Liver (tissue), 9 donors: Measurements from ENCODE around the gene FUBP1. TPM values are rescaled to one million over a fixed set of nuclear protein-coding genes. Genes with fewer than 3 reads are reported as not detected.

Experiments used
- DNase-seq: peaks from one replicate; pipeline ENCODE4 v3.0.0-alpha.2; 2017; ENCODE audit warnings: low spot score
- H3K27ac ChIP-seq, 2 donors: one replicate each; pipeline ENCODE4 v1.7.0; 2013; ENCODE audit warnings: inconsistent platforms in 2 of 2, low read length in 2 of 2, control low read depth in 1 of 2, low read depth in 1 of 2, mild to moderate bottlenecking in 1 of 2
- H3K27me3 ChIP-seq, 4 donors: one replicate each; pipeline versions ENCODE4 v1.6.1 to v1.7.0; 2013; ENCODE audit warnings: low read length in 3 of 4, inconsistent platforms in 1 of 4, mild to moderate bottlenecking in 1 of 4, moderate library complexity in 1 of 4; ENCODE audit not compliant: control insufficient read depth in 4 of 4, insufficient read depth in 4 of 4
- H3K36me3 ChIP-seq, 4 donors: one replicate each; pipeline versions ENCODE4 v1.6.1 to v1.7.0; 2013; ENCODE audit warnings: low read length in 3 of 4, mild to moderate bottlenecking in 3 of 4, low read depth in 1 of 4, moderate library complexity in 1 of 4; ENCODE audit not compliant: control insufficient read depth in 4 of 4, insufficient read depth in 3 of 4
- H3K4me1 ChIP-seq, 4 donors: one replicate each; pipeline versions ENCODE4 v1.6.1 to v1.7.0; 2013; ENCODE audit warnings: low read length in 3 of 4, mild to moderate bottlenecking in 3 of 4, moderate library complexity in 1 of 4; ENCODE audit not compliant: control insufficient read depth in 4 of 4, insufficient read depth in 4 of 4
- H3K4me3 ChIP-seq, 3 donors: one replicate each; pipeline versions ENCODE4 v1.6.1 to v1.7.0; 2013; ENCODE audit warnings: low read length in 3 of 3, control low read depth in 1 of 3, low read depth in 1 of 3, mild to moderate bottlenecking in 1 of 3
- H3K9ac ChIP-seq, 2 donors: one replicate each; pipeline ENCODE4 v1.7.0; 2013; ENCODE audit warnings: low read length in 2 of 2, mild to moderate bottlenecking in 2 of 2, moderate library complexity in 2 of 2, control low read depth in 1 of 2, low read depth in 1 of 2
- H3K9me3 ChIP-seq, 4 donors: one replicate each; pipeline versions ENCODE4 v1.6.1 to v1.7.0; 2013; ENCODE audit warnings: low read length in 3 of 4; ENCODE audit not compliant: control insufficient read depth in 4 of 4
- EGR1 ChIP-seq, 2 donors: IDR thresholded peaks; 2 replicates each; pipeline ENCODE4 v1.6.1; 2016 to 2018; ENCODE audit warnings: antibody characterized with exemption in 2 of 2, low read depth in 2 of 2
- FOXA1 ChIP-seq: IDR thresholded peaks from 2 replicates; pipeline ENCODE4 v1.6.1; 2016; ENCODE audit warnings: antibody characterized with exemption
- FOXA2 ChIP-seq: IDR thresholded peaks from 2 replicates; pipeline ENCODE4 v1.6.1; 2016; ENCODE audit warnings: antibody characterized with exemption
- GABPA ChIP-seq, 2 donors: IDR thresholded peaks in 1 of 2; conservative IDR thresholded peaks in 1 of 2; 2 replicates each; pipeline ENCODE4 v1.6.1; 2016; ENCODE audit warnings: antibody characterized with exemption in 2 of 2, mild to moderate bottlenecking in 1 of 2, moderate library complexity in 1 of 2
- HNF4G ChIP-seq: IDR thresholded peaks from 2 replicates; pipeline ENCODE4 v1.6.1; 2016; ENCODE audit warnings: antibody characterized with exemption
- JUND ChIP-seq, 2 donors: IDR thresholded peaks; 2 replicates each; pipeline ENCODE4 v1.6.1; 2016; ENCODE audit warnings: antibody characterized with exemption in 2 of 2
- MAX ChIP-seq: IDR thresholded peaks from 2 replicates; pipeline ENCODE4 v1.6.1; 2016; ENCODE audit warnings: antibody characterized with exemption
- NR2F2 ChIP-seq: IDR thresholded peaks from 2 replicates; pipeline ENCODE4 v1.6.1; 2016; ENCODE audit warnings: antibody characterized with exemption
- RAD21 ChIP-seq, 2 donors: IDR thresholded peaks; 2 replicates each; pipeline ENCODE4 v1.6.1; 2016; ENCODE audit warnings: antibody characterized with exemption in 2 of 2, mild to moderate bottlenecking in 2 of 2
- RXRA ChIP-seq, 2 donors: IDR thresholded peaks; 2 replicates each; pipeline ENCODE4 v1.6.1; 2017 to 2018; ENCODE audit warnings: antibody characterized with exemption in 2 of 2, mild to moderate bottlenecking in 1 of 2
- SP1 ChIP-seq: IDR thresholded peaks from 2 replicates; pipeline ENCODE4 v1.6.1; 2018; ENCODE audit warnings: antibody characterized with exemption, mild to moderate bottlenecking
- TAF1 ChIP-seq: conservative IDR thresholded peaks from 2 replicates; pipeline ENCODE4 v1.6.1; 2016; ENCODE audit warnings: antibody characterized with exemption, mild to moderate bottlenecking
- YY1 ChIP-seq: IDR thresholded peaks from 2 replicates; pipeline ENCODE4 v1.6.1; 2016; ENCODE audit warnings: antibody characterized with exemption, mild to moderate bottlenecking
- WGBS: extraction: QIAGEN DNeasy Blood & Tissue Kit; methylation state at CpG from one replicate; pipeline ENCODE4 v1.1.7; 2013; 5-methylcytosine and 5-hydroxymethylcytosine counted together
- polyA plus RNA-seq, 2 donors: library from polyadenylated mRNA; stranded (reverse) in 1 of 2; unstranded in 1 of 2; fragments of 200-250 nt in 1 of 2; fragments of >200 nt in 1 of 2; fragmentation: Nextera tagmentation in 1 of 2; extraction: Ambion mirVana in 1 of 2; gene quantifications; one replicate each; pipeline versions ENCODE4 v1.2.1 to v1.2.3, GENCODE V29; 2013 to 2015
- total RNA-seq, 2 donors: library from RNA; depleted of rRNA; stranded (reverse); fragments of >200 nt; gene quantifications; one replicate each; pipeline ENCODE4 v1.2.3, GENCODE V29; 2014
- TF ChIP-seq, protein P1 (sequence below): IDR thresholded peaks from 2 replicates; pipeline ENCODE4 v1.6.1; 2016; ENCODE audit warnings: antibody characterized with exemption, mild to moderate bottlenecking
- TF ChIP-seq, protein P2 (sequence below): IDR thresholded peaks from 2 replicates; pipeline ENCODE4 v1.6.1; 2016; ENCODE audit warnings: antibody characterized with exemption
- TF ChIP-seq, protein P3 (sequence below): fragments of 150-350 bp; IDR thresholded peaks from 2 replicates; pipeline ENCODE4 v1.5.1; 2017; ENCODE audit warnings: improper control_type of control experiment, low read depth, low read length; ENCODE audit not compliant: missing input control
- donor health status: healthy.
- donor health status: healthy.
- donor health status: healthy.
- donor health status: healthy.
- donor health status: healthy.

The FUBP1 gene
- total and polyA plus RNA-seq, 4 donors = 16.3 to 97.4 (median 47.2) TPM

GRCh38 chr1:77994117-77994705, 15.3 kb upstream of the FUBP1 start (continued):
- TF ChIP-seq, protein P1, sequence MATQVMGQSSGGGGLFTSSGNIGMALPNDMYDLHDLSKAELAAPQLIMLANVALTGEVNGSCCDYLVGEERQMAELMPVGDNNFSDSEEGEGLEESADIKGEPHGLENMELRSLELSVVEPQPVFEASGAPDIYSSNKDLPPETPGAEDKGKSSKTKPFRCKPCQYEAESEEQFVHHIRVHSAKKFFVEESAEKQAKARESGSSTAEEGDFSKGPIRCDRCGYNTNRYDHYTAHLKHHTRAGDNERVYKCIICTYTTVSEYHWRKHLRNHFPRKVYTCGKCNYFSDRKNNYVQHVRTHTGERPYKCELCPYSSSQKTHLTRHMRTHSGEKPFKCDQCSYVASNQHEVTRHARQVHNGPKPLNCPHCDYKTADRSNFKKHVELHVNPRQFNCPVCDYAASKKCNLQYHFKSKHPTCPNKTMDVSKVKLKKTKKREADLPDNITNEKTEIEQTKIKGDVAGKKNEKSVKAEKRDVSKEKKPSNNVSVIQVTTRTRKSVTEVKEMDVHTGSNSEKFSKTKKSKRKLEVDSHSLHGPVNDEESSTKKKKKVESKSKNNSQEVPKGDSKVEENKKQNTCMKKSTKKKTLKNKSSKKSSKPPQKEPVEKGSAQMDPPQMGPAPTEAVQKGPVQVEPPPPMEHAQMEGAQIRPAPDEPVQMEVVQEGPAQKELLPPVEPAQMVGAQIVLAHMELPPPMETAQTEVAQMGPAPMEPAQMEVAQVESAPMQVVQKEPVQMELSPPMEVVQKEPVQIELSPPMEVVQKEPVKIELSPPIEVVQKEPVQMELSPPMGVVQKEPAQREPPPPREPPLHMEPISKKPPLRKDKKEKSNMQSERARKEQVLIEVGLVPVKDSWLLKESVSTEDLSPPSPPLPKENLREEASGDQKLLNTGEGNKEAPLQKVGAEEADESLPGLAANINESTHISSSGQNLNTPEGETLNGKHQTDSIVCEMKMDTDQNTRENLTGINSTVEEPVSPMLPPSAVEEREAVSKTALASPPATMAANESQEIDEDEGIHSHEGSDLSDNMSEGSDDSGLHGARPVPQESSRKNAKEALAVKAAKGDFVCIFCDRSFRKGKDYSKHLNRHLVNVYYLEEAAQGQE = no peak
- TF ChIP-seq RAD21 (IDR thresholded peaks at IDR 0.05) (no peak), FOXA2 (no peak), RXRA (IDR thresholded peaks at IDR 0.05) (no peak), TAF1 (no peak)

DNA sequence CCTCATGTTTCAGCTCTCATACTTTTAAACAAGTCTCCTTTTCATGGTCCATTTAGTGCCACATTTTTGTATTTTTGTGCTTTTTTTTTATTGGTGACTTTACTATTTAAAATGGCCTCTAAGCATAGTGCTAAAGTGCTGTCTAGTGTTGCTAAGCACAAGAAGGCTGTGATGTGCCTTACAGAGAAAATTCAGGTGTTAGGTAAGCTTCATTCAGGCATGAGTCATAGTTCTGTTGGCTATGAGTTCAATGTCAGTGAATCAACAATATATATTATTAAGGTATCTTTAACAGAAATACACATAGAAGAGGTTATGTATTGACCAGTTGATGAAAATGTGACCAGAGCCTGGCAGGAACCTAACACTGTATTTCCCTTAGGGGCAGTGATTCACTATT, 12.8 kb upstream of the FUBP1 start:
- no peak for DNase-seq
- H3K27ac ChIP-seq = no peak overlapping the region
- TF ChIP-seq EGR1 (IDR thresholded peaks at IDR 0.05; ENCODE audit: low read depth in 2 of 2) = no peak
- TF ChIP-seq, protein P2, sequence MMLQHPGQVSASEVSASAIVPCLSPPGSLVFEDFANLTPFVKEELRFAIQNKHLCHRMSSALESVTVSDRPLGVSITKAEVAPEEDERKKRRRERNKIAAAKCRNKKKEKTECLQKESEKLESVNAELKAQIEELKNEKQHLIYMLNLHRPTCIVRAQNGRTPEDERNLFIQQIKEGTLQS = no peak
- no peaks in the 10 kb centered on the region for H3K4me1 ChIP-seq
- H3K36me3 ChIP-seq = peaks cover 0 to 3% (median 0%) of the 10 kb centered on the region in 4 donors
- no peaks in the 10 kb centered on the region for H3K9me3 ChIP-seq
- no peak overlapping the region for H3K4me3 ChIP-seq
- no peaks in the 10 kb centered on the region for H3K27me3 ChIP-seq
- no peak overlapping the region for H3K9ac ChIP-seq

DNA sequence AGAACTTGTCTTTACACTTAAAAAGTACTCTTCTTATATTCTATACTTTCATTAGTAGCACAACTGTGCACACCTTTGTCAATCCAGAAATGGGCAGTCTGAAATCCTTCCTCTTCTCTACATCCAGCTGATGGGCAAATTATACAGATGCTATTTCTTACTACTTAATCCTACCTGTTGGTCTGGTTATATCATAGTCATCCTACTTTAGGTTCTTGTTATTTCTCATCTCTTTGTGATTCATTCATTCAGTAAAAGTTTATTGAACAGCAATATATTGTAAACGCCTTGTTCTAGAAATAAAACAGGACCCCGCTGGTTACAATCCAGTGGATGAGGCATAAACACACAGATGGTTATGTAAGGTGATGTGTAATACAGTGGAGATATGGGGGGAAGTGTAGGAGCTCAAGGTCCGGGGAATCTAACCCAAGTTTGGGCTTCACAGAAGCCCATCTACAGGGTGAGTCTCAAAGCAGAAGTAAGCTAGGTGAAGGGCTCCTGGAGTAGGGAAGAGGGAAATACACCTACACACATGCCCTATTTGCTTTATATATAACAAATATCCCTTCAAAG, 11.8 kb upstream of the FUBP1 start:
- H3K9me3 ChIP-seq = no peaks in the 10 kb centered on the region
- 91% methylated on average over 3 of the region's 3 CpGs for WGBS
- TF ChIP-seq TAF1 = no peak
- TF ChIP-seq NR2F2 = no peak
- TF ChIP-seq HNF4G = no peak
- TF ChIP-seq GABPA (IDR thresholded peaks at IDR 0.05 in 1 of 2, conservative IDR thresholded peaks at IDR 0.05 in 1 of 2) = no peak
- TF ChIP-seq MAX = no peak
- TF ChIP-seq RAD21 (IDR thresholded peaks at IDR 0.05) = no peak
- no peak for TF ChIP-seq JUND (IDR thresholded peaks at IDR 0.05)
- TF ChIP-seq FOXA2 = no peak
- TF ChIP-seq RXRA (IDR thresholded peaks at IDR 0.05) = no peak
- TF ChIP-seq, protein P1 = no peak
- TF ChIP-seq, protein P3, sequence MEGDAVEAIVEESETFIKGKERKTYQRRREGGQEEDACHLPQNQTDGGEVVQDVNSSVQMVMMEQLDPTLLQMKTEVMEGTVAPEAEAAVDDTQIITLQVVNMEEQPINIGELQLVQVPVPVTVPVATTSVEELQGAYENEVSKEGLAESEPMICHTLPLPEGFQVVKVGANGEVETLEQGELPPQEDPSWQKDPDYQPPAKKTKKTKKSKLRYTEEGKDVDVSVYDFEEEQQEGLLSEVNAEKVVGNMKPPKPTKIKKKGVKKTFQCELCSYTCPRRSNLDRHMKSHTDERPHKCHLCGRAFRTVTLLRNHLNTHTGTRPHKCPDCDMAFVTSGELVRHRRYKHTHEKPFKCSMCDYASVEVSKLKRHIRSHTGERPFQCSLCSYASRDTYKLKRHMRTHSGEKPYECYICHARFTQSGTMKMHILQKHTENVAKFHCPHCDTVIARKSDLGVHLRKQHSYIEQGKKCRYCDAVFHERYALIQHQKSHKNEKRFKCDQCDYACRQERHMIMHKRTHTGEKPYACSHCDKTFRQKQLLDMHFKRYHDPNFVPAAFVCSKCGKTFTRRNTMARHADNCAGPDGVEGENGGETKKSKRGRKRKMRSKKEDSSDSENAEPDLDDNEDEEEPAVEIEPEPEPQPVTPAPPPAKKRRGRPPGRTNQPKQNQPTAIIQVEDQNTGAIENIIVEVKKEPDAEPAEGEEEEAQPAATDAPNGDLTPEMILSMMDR = no peak
- no peak for TF ChIP-seq FOXA1
- no peak for TF ChIP-seq SP1
- no peak for TF ChIP-seq YY1
- H3K27me3 ChIP-seq = no peaks in the 10 kb centered on the region
- no peak overlapping the region for H3K27ac ChIP-seq
- DNase-seq = no peak
- H3K4me1 ChIP-seq = no peaks in the 10 kb centered on the region
- peaks cover 0 to 3% (median 0%) of the 10 kb centered on the region in 4 donors for H3K36me3 ChIP-seq
- H3K9ac ChIP-seq = no peak overlapping the region
- no peak overlapping the region for H3K4me3 ChIP-seq
